OCI-LY3 (cell line): Measurements from ENCODE around the gene CD274.

Experiments
- H2AFZ ChIP-seq: fragments of 200-600, 300-600 bp; shearing (Covaris generic); 2 replicates; pipeline ENCODE4 v1.6.0; 2014; ENCODE audit warnings: antibody characterized with exemption, low read depth, low read length
- H3K27ac ChIP-seq: fragments of 200-600, 300-600 bp; sonication (generic); 2 replicates; pipeline ENCODE4 v1.5.1; 2014; ENCODE audit warnings: mild to moderate bottlenecking, low read length, moderate library complexity, mixed read lengths
- H3K27me3 ChIP-seq: fragments of 200-600, 300-600 bp; sonication (generic); 2 replicates; pipeline ENCODE4 v1.6.1; 2014; ENCODE audit warnings: low read depth, low read length, mixed read lengths
- H3K36me3 ChIP-seq: fragments of 200-600, 300-600 bp; sonication (generic); replicated peaks from 2 replicates; pipeline ENCODE3; 2014; ENCODE audit warnings: low read depth, low read length, mixed read lengths
- H3K4me1 ChIP-seq: fragments of 300-600, 200-600 bp; sonication (generic); 2 replicates; pipeline ENCODE4 v1.6.1; 2014; ENCODE audit warnings: low read length, mixed read lengths
- H3K4me2 ChIP-seq: fragments of 200-600, 300-600 bp; sonication (generic); 2 replicates; pipeline ENCODE4 v1.6.1; 2014; ENCODE audit warnings: low read length, mixed read lengths
- H3K4me3 ChIP-seq: fragments of 300-600, 200-600 bp; sonication (generic); 2 replicates; pipeline ENCODE4 v1.5.1; 2014; ENCODE audit warnings: antibody characterized with exemption, mild to moderate bottlenecking, low read length, moderate library complexity
- H3K79me2 ChIP-seq: fragments of 300-600, 200-600 bp; shearing (Covaris generic); 2 replicates; pipeline ENCODE4 v1.6.1; 2014; ENCODE audit warnings: mild to moderate bottlenecking, low read length, mixed read lengths
- H3K9ac ChIP-seq: fragments of 300-600, 200-600 bp; shearing (Covaris generic); 2 replicates; pipeline ENCODE4 v1.6.0; 2014; ENCODE audit warnings: mild to moderate bottlenecking, low read length, moderate library complexity
- H3K9me3 ChIP-seq: fragments of 200-600, 300-600 bp; shearing (Covaris generic); 2 replicates; pipeline ENCODE4 v1.6.1; 2014; ENCODE audit warnings: low read length, mixed read lengths; ENCODE audit not compliant: insufficient read depth
- H4K20me1 ChIP-seq: fragments of 200-600, 300-600 bp; sonication (generic); 2 replicates; pipeline ENCODE4 v1.6.1; 2016; ENCODE audit warnings: low read length, mixed read lengths; ENCODE audit not compliant: insufficient read depth
- CTCF ChIP-seq: fragments of 200-600, 300-600 bp; sonication (generic); IDR thresholded peaks from 2 replicates; pipeline ENCODE4 v1.5.1; 2014; ENCODE audit warnings: antibody characterized with exemption, low read length, low read depth
- EZH2phosphoT487 ChIP-seq: fragments of 200-600 bp; shearing (Covaris generic); IDR thresholded peaks from 2 replicates; pipeline ENCODE4 v1.6.1; 2018; ENCODE audit warnings: antibody characterized with exemption, mixed run types, low read depth

Gene CD274

GRCh38 chr9:5485378-5486085 is 35.2 kb downstream of the CD274 start:
- TF ChIP-seq CTCF = no peak
- no peak for TF ChIP-seq EZH2phosphoT487
- Histone ChIP-seq H3K9me3 (no peaks in the 10 kb centered on the region), H3K27me3 (no peaks in the 10 kb centered on the region), H4K20me1 (no peaks in the 10 kb centered on the region), H2AFZ (no peak overlapping the region), H3K4me3 (no peak overlapping the region), H3K27ac (no peak overlapping the region), H3K4me1 (peaks cover 33% of the 10 kb centered on the region), H3K4me2 (no peak overlapping the region), H3K79me2 (no peaks in the 10 kb centered on the region), H3K9ac (no peak overlapping the region), H3K36me3 (no peaks in the 10 kb centered on the region)

GRCh38 chr9:5486988-5487387 is 36.6 kb downstream of the CD274 start:
- Histone ChIP-seq H3K4me3 (no peak overlapping the region), H2AFZ (no peak overlapping the region), H3K27me3 (no peaks in the 10 kb centered on the region), H3K9me3 (no peaks in the 10 kb centered on the region), H3K27ac (no peak overlapping the region), H3K4me1 (peaks cover 28% of the 10 kb centered on the region), H3K79me2 (no peaks in the 10 kb centered on the region), H3K4me2 (no peak overlapping the region), H4K20me1 (no peaks in the 10 kb centered on the region), H3K9ac (no peak overlapping the region), H3K36me3 (no peaks in the 10 kb centered on the region)
- no peak for TF ChIP-seq CTCF
- no peak for TF ChIP-seq EZH2phosphoT487

GRCh38 chr9:5488221-5489008 is 38.1 kb downstream of the CD274 start:
- Histone ChIP-seq H3K4me1 (peaks cover 38% of the 10 kb centered on the region), H3K9me3 (no peaks in the 10 kb centered on the region), H2AFZ (no peak overlapping the region), H3K79me2 (no peaks in the 10 kb centered on the region), H3K27ac (no peak overlapping the region), H3K4me2 (peak overlapping the region; percentile 32), H3K4me3 (no peak overlapping the region), H4K20me1 (no peaks in the 10 kb centered on the region), H3K9ac (no peak overlapping the region), H3K36me3 (no peaks in the 10 kb centered on the region), H3K27me3 (no peaks in the 10 kb centered on the region)
- TF ChIP-seq EZH2phosphoT487 (no peak), CTCF (no peak)
